ENCODE data around the gene DGLUCY. TPM values are rescaled to one million over a fixed set of nuclear protein-coding genes. Genes with fewer than 3 reads are reported as not detected.

DGLUCY gene
- total and polyA plus RNA-seq, 2 of the 8 experiments (the other 6 are each of a cell fraction or from before 2014, with no cell fraction given): 24.9 to 31.8 TPM

DNA sequence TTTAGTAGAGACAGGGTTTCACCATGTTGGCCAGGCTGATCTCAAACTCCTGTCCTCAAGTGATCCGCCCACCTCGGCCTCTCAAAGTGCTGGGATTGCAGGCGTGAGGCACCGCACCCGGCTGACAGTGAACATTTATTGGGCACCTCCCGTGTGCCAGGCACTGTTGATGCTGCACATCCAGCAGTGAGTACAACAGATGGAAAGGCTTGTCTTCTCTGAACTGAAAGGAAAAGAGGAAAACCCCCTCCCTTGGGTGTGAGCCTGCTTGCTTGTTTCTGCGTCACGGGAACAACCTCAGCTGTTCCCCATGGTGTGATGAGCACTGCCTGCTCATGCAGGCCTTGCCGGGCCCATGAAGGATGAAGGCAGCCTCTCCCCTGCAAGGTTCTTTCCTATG is 39.5 kb downstream of the DGLUCY start (continued):
- no peak for TF ChIP-seq CTBP2 (IDR thresholded peaks at IDR 0.05; ENCODE audit: borderline replicate concordance, insufficient read depth, insufficient read length, low read length)
- TF ChIP-seq BRCA1 (IDR thresholded peaks at IDR 0.05; ENCODE audit: low read depth, low read length): no peak
- TF ChIP-seq POLR2AphosphoS5 (IDR thresholded peaks at IDR 0.05; ENCODE audit: low read depth, low read length): no peak
